DND-41 (cell line): ENCODE data around the gene CFAP299.

Source experiments
- ATAC-seq: fragments of 200-7000 bp; cut with Tn5 transposase; 3 replicates; pipeline ENCODE4 v1.9.1; 2021; ENCODE audit warnings: low read depth; ENCODE audit not compliant: insufficient read depth
- DNase-seq: peaks from one replicate; pipeline ENCODE4 v3.0.0-alpha.2; 2020
- H2AFZ ChIP-seq: 2 replicates; pipeline ENCODE4 v1.6.0; 2012; ENCODE audit warnings: low read depth, low read length
- H3K27ac ChIP-seq: 2 replicates; pipeline ENCODE4 v1.5.1; 2012; ENCODE audit warnings: low read length, inconsistent platforms
- H3K27me3 ChIP-seq: fragments of 200-600 bp; sonication (generic); 2 replicates; pipeline ENCODE4 v1.6.0; 2012; ENCODE audit warnings: low read length, mild to moderate bottlenecking, inconsistent platforms; ENCODE audit not compliant: insufficient read depth, poor library complexity
- H3K36me3 ChIP-seq: 2 replicates; pipeline ENCODE4 v1.5.1; 2012; ENCODE audit warnings: low read length, inconsistent platforms; ENCODE audit not compliant: insufficient read depth
- H3K4me1 ChIP-seq: 2 replicates; pipeline ENCODE4 v1.5.1; 2012; ENCODE audit warnings: mild to moderate bottlenecking, low read length; ENCODE audit not compliant: insufficient read depth
- H3K4me2 ChIP-seq: 2 replicates; pipeline ENCODE4 v1.6.0; 2012; ENCODE audit warnings: mild to moderate bottlenecking, moderate library complexity, low read length, inconsistent platforms; ENCODE audit not compliant: insufficient read depth
- H3K4me3 ChIP-seq, 2 experiments: fragments of 200-600 bp in 1 of 2; shearing (Covaris generic) in 1 of 2; 2 replicates each; pipeline ENCODE4 v1.5.1; 2012 to 2016; ENCODE audit warnings: inconsistent platforms in 2 of 2, low read length in 2 of 2, mild to moderate bottlenecking in 2 of 2, low read depth in 1 of 2, moderate library complexity in 1 of 2
- H3K79me2 ChIP-seq: 2 replicates; pipeline ENCODE4 v1.6.0; 2012; ENCODE audit warnings: low read length, inconsistent platforms; ENCODE audit not compliant: insufficient read depth
- H3K9ac ChIP-seq: 2 replicates; pipeline ENCODE4 v1.6.0; 2012; ENCODE audit warnings: low read depth, mild to moderate bottlenecking, inconsistent platforms, low read length, moderate library complexity
- H3K9me3 ChIP-seq: 2 replicates; pipeline ENCODE4 v1.5.1; 2012; ENCODE audit warnings: low read length, moderate library complexity, mild to moderate bottlenecking, inconsistent platforms; ENCODE audit not compliant: insufficient read depth, severe bottlenecking
- H4K20me1 ChIP-seq: 2 replicates; pipeline ENCODE4 v1.6.0; 2012; ENCODE audit warnings: low read length; ENCODE audit not compliant: insufficient read depth
- CTCF ChIP-seq: IDR thresholded peaks from 2 replicates; pipeline ENCODE4 v1.5.1; 2012; ENCODE audit warnings: borderline replicate concordance, low read length, moderate library complexity, mild to moderate bottlenecking; ENCODE audit not compliant: poor library complexity, severe bottlenecking; ENCODE audit errors: extremely low read depth
- EZH2 ChIP-seq: IDR thresholded peaks from 3 replicates; pipeline ENCODE4 v1.6.1; 2012; ENCODE audit warnings: borderline replicate concordance, low read depth, mild to moderate bottlenecking, moderate library complexity, low read length, inconsistent platforms; ENCODE audit not compliant: severe bottlenecking

CFAP299 gene

GRCh38 chr4:80424225-80424581 lies 88.7 kb downstream of the CFAP299 start:
- no peak overlapping the region for H3K27ac ChIP-seq
- TF ChIP-seq CTCF (no peak), EZH2 (no peak)
- DNase-seq (no peak), ATAC-seq (no peak)
- H2AFZ ChIP-seq = no peak overlapping the region
- H3K27me3 ChIP-seq = no peaks in the 10 kb centered on the region
- no peaks in the 10 kb centered on the region for H3K9me3 ChIP-seq
- H3K4me1 ChIP-seq = no peaks in the 10 kb centered on the region
- no peak overlapping the region for H3K4me3 ChIP-seq
- H3K4me2 ChIP-seq = no peak overlapping the region
- H3K36me3 ChIP-seq = no peaks in the 10 kb centered on the region
- no peaks in the 10 kb centered on the region for H3K79me2 ChIP-seq
- H3K9ac ChIP-seq = no peak overlapping the region
- H4K20me1 ChIP-seq = no peaks in the 10 kb centered on the region

GRCh38 chr4:80425124-80426100 lies 89.9 kb downstream of the CFAP299 start:
- no peak overlapping the region for H2AFZ ChIP-seq
- peaks cover under 1% of the 10 kb centered on the region for H3K27me3 ChIP-seq
- H3K9me3 ChIP-seq = no peaks in the 10 kb centered on the region
- TF ChIP-seq CTCF = no peak
- TF ChIP-seq EZH2 = no peak
- no peak for ATAC-seq
- H3K4me1 ChIP-seq = no peaks in the 10 kb centered on the region
- no peaks in the 10 kb centered on the region for H4K20me1 ChIP-seq
- no peak overlapping the region for H3K27ac ChIP-seq
- no peak for DNase-seq
- H3K4me3 ChIP-seq = no peak overlapping the region
- H3K36me3 ChIP-seq = no peaks in the 10 kb centered on the region
- H3K79me2 ChIP-seq = no peaks in the 10 kb centered on the region
- no peak overlapping the region for H3K4me2 ChIP-seq
- H3K9ac ChIP-seq = no peak overlapping the region

GRCh38 chr4:80431203-80431965 lies 95.9 kb downstream of the CFAP299 start:
- no peak overlapping the region for H3K27ac ChIP-seq
- H3K4me3 ChIP-seq = no peak overlapping the region
- ATAC-seq = no peak
- H3K27me3 ChIP-seq = peaks cover 12% of the 10 kb centered on the region
- H3K4me1 ChIP-seq = no peaks in the 10 kb centered on the region
- H3K9me3 ChIP-seq = no peaks in the 10 kb centered on the region
- no peak overlapping the region for H2AFZ ChIP-seq
- H3K36me3 ChIP-seq = no peaks in the 10 kb centered on the region
- no peak overlapping the region for H3K4me2 ChIP-seq
- no peak for DNase-seq
- no peak overlapping the region for H3K9ac ChIP-seq
- no peaks in the 10 kb centered on the region for H4K20me1 ChIP-seq
- no peaks in the 10 kb centered on the region for H3K79me2 ChIP-seq
- no peak for TF ChIP-seq EZH2

GRCh38 chr4:80434238-80434637 lies 98.7 kb downstream of the CFAP299 start:
- Histone ChIP-seq H3K9ac (no peak overlapping the region), H3K4me3 (no peak overlapping the region), H3K36me3 (no peaks in the 10 kb centered on the region), H3K79me2 (no peaks in the 10 kb centered on the region), H3K9me3 (no peaks in the 10 kb centered on the region), H3K27ac (no peak overlapping the region), H4K20me1 (no peaks in the 10 kb centered on the region), H2AFZ (no peak overlapping the region), H3K27me3 (peaks cover 12% of the 10 kb centered on the region), H3K4me1 (no peaks in the 10 kb centered on the region), H3K4me2 (no peak overlapping the region)
- TF ChIP-seq CTCF (no peak), EZH2 (no peak)
- DNase-seq = no peak
- no peak for ATAC-seq
